ENCODE measurements around the gene BHLHA9. TPM values are rescaled to one million over a fixed set of nuclear protein-coding genes. Genes with fewer than 3 reads are reported as not detected.

BHLHA9 gene
- total and polyA plus RNA-seq, 4 donors = 0.28 to 1.7 (median 0.86) TPM; not detected in 1

GRCh38 chr17:1244606-1245012 is 25.6 kb upstream of the BHLHA9 start:
- Histone ChIP-seq H3K27ac (ENCODE audit: low read depth, low read length) (no peak overlapping the region), H3K27me3 (ENCODE audit: control insufficient read depth, insufficient read depth, low read length) (no peaks in the 10 kb centered on the region), H3K4me3 (ENCODE audit: low read depth, low read length) (no peak overlapping the region), H3K4me1 (ENCODE audit: control insufficient read depth, insufficient read depth, low read length) (no peaks in the 10 kb centered on the region), H3K36me3 (ENCODE audit: control insufficient read depth, insufficient read depth, low read length) (no peaks in the 10 kb centered on the region), H3K9me3 (ENCODE audit: control insufficient read depth, insufficient read depth, low read length) (peaks cover 2% of the 10 kb centered on the region)
- no peak for DNase-seq (ENCODE audit: low read depth in 4 of 6, low spot score in 6 of 6)
- WGBS (ENCODE audit: insufficient coverage) = 76% methylated on average over 6 of the region's 9 CpGs

- 3% methylated on average over 3 of the region's 16 CpGs for WGBS (ENCODE audit: insufficient coverage)
- Histone ChIP-seq H3K4me1 (ENCODE audit: control insufficient read depth, insufficient read depth, low read length) (peaks cover 9% of the 10 kb centered on the region), H3K36me3 (ENCODE audit: control insufficient read depth, insufficient read depth, low read length) (no peaks in the 10 kb centered on the region), H3K9me3 (ENCODE audit: control insufficient read depth, insufficient read depth, low read length) (peaks cover 2% of the 10 kb centered on the region), H3K27me3 (ENCODE audit: control insufficient read depth, insufficient read depth, low read length) (no peaks in the 10 kb centered on the region), H3K27ac (ENCODE audit: low read depth, low read length) (peak overlapping the region; percentile 25), H3K4me3 (ENCODE audit: low read depth, low read length) (no peak overlapping the region)
- peak in 2 of 6 donors; percentile 89 to 96 for DNase-seq (ENCODE audit: low read depth in 4 of 6, low spot score in 6 of 6)
These were observed 18.2 kb upstream of the BHLHA9 start for GRCh38 chr17:1251866-1252608.

GRCh38 chr17:1255041-1255440 is 15.2 kb upstream of the BHLHA9 start:
- peaks cover 9% of the 10 kb centered on the region for H3K27me3 ChIP-seq (ENCODE audit: control insufficient read depth, insufficient read depth, low read length)
- peaks cover 19% of the 10 kb centered on the region for H3K4me1 ChIP-seq (ENCODE audit: control insufficient read depth, insufficient read depth, low read length)
- no peak overlapping the region for H3K27ac ChIP-seq (ENCODE audit: low read depth, low read length)
- 32% methylated on average over 4 of the region's 6 CpGs for WGBS (ENCODE audit: insufficient coverage)
- DNase-seq (ENCODE audit: low read depth in 4 of 6, low spot score in 6 of 6) = no peak
- H3K9me3 ChIP-seq (ENCODE audit: control insufficient read depth, insufficient read depth, low read length) = no peaks in the 10 kb centered on the region
- H3K4me3 ChIP-seq (ENCODE audit: low read depth, low read length) = no peak overlapping the region
- no peaks in the 10 kb centered on the region for H3K36me3 ChIP-seq (ENCODE audit: control insufficient read depth, insufficient read depth, low read length)

GRCh38 chr17:1256699-1257098 is 13.5 kb upstream of the BHLHA9 start:
- Histone ChIP-seq H3K9me3 (ENCODE audit: control insufficient read depth, insufficient read depth, low read length) (no peaks in the 10 kb centered on the region), H3K27ac (ENCODE audit: low read depth, low read length) (no peak overlapping the region), H3K27me3 (ENCODE audit: control insufficient read depth, insufficient read depth, low read length) (peaks cover 16% of the 10 kb centered on the region), H3K4me3 (ENCODE audit: low read depth, low read length) (no peak overlapping the region), H3K36me3 (ENCODE audit: control insufficient read depth, insufficient read depth, low read length) (no peaks in the 10 kb centered on the region), H3K4me1 (ENCODE audit: control insufficient read depth, insufficient read depth, low read length) (peaks cover 23% of the 10 kb centered on the region)
- DNase-seq (ENCODE audit: low read depth in 4 of 6, low spot score in 6 of 6) = no peak
- WGBS (ENCODE audit: insufficient coverage) = 89% methylated on average over 12 of the region's 16 CpGs

- Histone ChIP-seq H3K27ac (ENCODE audit: low read depth, low read length) (no peak overlapping the region), H3K36me3 (ENCODE audit: control insufficient read depth, insufficient read depth, low read length) (no peaks in the 10 kb centered on the region), H3K27me3 (ENCODE audit: control insufficient read depth, insufficient read depth, low read length) (peaks cover 16% of the 10 kb centered on the region), H3K4me3 (ENCODE audit: low read depth, low read length) (peak overlapping the region; percentile 52), H3K9me3 (ENCODE audit: control insufficient read depth, insufficient read depth, low read length) (no peaks in the 10 kb centered on the region), H3K4me1 (ENCODE audit: control insufficient read depth, insufficient read depth, low read length) (peaks cover 18% of the 10 kb centered on the region)
- 0% methylated on average over 14 of the region's 43 CpGs for WGBS (ENCODE audit: insufficient coverage)
- DNase-seq (ENCODE audit: low read depth in 4 of 6, low spot score in 6 of 6) = peak in 1 of 6 donors; percentile 24
These were observed 10.0 kb upstream of the BHLHA9 start for GRCh38 chr17:1260086-1260769.

GRCh38 chr17:1260770-1261161 is 9.5 kb upstream of the BHLHA9 start:
- peaks cover 18% of the 10 kb centered on the region for H3K4me1 ChIP-seq (ENCODE audit: control insufficient read depth, insufficient read depth, low read length)
- WGBS (ENCODE audit: insufficient coverage) = 100% methylated on average over 1 of the region's 6 CpGs
- no peak overlapping the region for H3K27ac ChIP-seq (ENCODE audit: low read depth, low read length)
- no peaks in the 10 kb centered on the region for H3K9me3 ChIP-seq (ENCODE audit: control insufficient read depth, insufficient read depth, low read length)
- no peak for DNase-seq (ENCODE audit: low read depth in 4 of 6, low spot score in 6 of 6)
- peaks cover 16% of the 10 kb centered on the region for H3K27me3 ChIP-seq (ENCODE audit: control insufficient read depth, insufficient read depth, low read length)
- H3K4me3 ChIP-seq (ENCODE audit: low read depth, low read length) = no peak overlapping the region
- no peaks in the 10 kb centered on the region for H3K36me3 ChIP-seq (ENCODE audit: control insufficient read depth, insufficient read depth, low read length)

- Histone ChIP-seq H3K27ac (ENCODE audit: low read depth, low read length) (no peak overlapping the region), H3K36me3 (ENCODE audit: control insufficient read depth, insufficient read depth, low read length) (no peaks in the 10 kb centered on the region), H3K9me3 (ENCODE audit: control insufficient read depth, insufficient read depth, low read length) (no peaks in the 10 kb centered on the region), H3K27me3 (ENCODE audit: control insufficient read depth, insufficient read depth, low read length) (peaks cover 14% of the 10 kb centered on the region), H3K4me3 (ENCODE audit: low read depth, low read length) (no peak overlapping the region), H3K4me1 (ENCODE audit: control insufficient read depth, insufficient read depth, low read length) (peaks cover 30% of the 10 kb centered on the region)
- DNase-seq (ENCODE audit: low read depth in 4 of 6, low spot score in 6 of 6) = no peak
- 38% methylated on average over 7 of the region's 9 CpGs for WGBS (ENCODE audit: insufficient coverage)
These were observed 6.0 kb upstream of the BHLHA9 start for GRCh38 chr17:1264196-1264595.

- H3K4me3 ChIP-seq (ENCODE audit: low read depth, low read length) = peak overlapping the region; percentile 85
- no peaks in the 10 kb centered on the region for H3K9me3 ChIP-seq (ENCODE audit: control insufficient read depth, insufficient read depth, low read length)
- peaks cover 38% of the 10 kb centered on the region for H3K4me1 ChIP-seq (ENCODE audit: control insufficient read depth, insufficient read depth, low read length)
- peak in 1 of 6 donors; percentile 25 for DNase-seq (ENCODE audit: low read depth in 4 of 6, low spot score in 6 of 6)
- H3K27ac ChIP-seq (ENCODE audit: low read depth, low read length) = peak overlapping the region; percentile 77
- H3K36me3 ChIP-seq (ENCODE audit: control insufficient read depth, insufficient read depth, low read length) = no peaks in the 10 kb centered on the region
- H3K27me3 ChIP-seq (ENCODE audit: control insufficient read depth, insufficient read depth, low read length) = peaks cover 23% of the 10 kb centered on the region
- whole genome bisulfite sequencing (ENCODE audit: insufficient coverage) = 21% methylated on average over 17 of the region's 17 CpGs
These were observed 2.7 kb upstream of the BHLHA9 start for GRCh38 chr17:1267471-1267943.

- peaks cover 23% of the 10 kb centered on the region for H3K27me3 ChIP-seq (ENCODE audit: control insufficient read depth, insufficient read depth, low read length)
- no peak overlapping the region for H3K27ac ChIP-seq (ENCODE audit: low read depth, low read length)
- peak in 1 of 6 donors; percentile 11 for DNase-seq (ENCODE audit: low read depth in 4 of 6, low spot score in 6 of 6)
- no peaks in the 10 kb centered on the region for H3K36me3 ChIP-seq (ENCODE audit: control insufficient read depth, insufficient read depth, low read length)
- H3K4me1 ChIP-seq (ENCODE audit: control insufficient read depth, insufficient read depth, low read length) = peaks cover 38% of the 10 kb centered on the region
- WGBS (ENCODE audit: insufficient coverage) = 7% methylated on average over 42 of the region's 42 CpGs
- no peaks in the 10 kb centered on the region for H3K9me3 ChIP-seq (ENCODE audit: control insufficient read depth, insufficient read depth, low read length)
- H3K4me3 ChIP-seq (ENCODE audit: low read depth, low read length) = no peak overlapping the region
These were observed 783 bp downstream of the BHLHA9 start for GRCh38 chr17:1271030-1271423.

Data from spinal cord (tissue), 10 donors.